Right lobe of liver (tissue), 6 donors: Measurements from ENCODE around the gene MED12L. TPM values are rescaled to one million over a fixed set of nuclear protein-coding genes. Genes with fewer than 3 reads are reported as not detected.

ENCODE experiments used
- ATAC-seq, 4 donors: fragments of 200-7000 bp; cut with Tn5 transposase; one replicate each; pipeline ENCODE4 v1.9.1; 2020; ENCODE audit warnings: mild to moderate bottlenecking in 4 of 4, moderate library complexity in 4 of 4
- DNase-seq, 3 donors: peaks; one replicate each; pipeline ENCODE4 v3.0.0-alpha.2; 2020
- H3K27ac ChIP-seq, 3 donors: fragments of 200-600 bp; one replicate each; pipeline ENCODE4 v1.8.0; 2022
- H3K27me3 ChIP-seq, 2 donors: fragments of 200-600 bp; one replicate each; pipeline ENCODE4 v1.8.0; 2022
- H3K36me3 ChIP-seq, 4 donors: fragments of 200-600 bp; sonication (generic) in 1 of 4; one replicate each; pipeline versions ENCODE4 v1.5.1 to v1.8.0; 2017 to 2022; ENCODE audit warnings: control low read depth in 1 of 4
- H3K4me1 ChIP-seq, 4 donors: fragments of 200-600 bp; sonication (generic) in 1 of 4; one replicate each; pipeline versions ENCODE4 v1.5.1 to v1.8.0; 2017 to 2022; ENCODE audit warnings: control low read depth in 1 of 4
- H3K4me3 ChIP-seq, 3 donors: fragments of 200-600 bp; one replicate each; pipeline ENCODE4 v1.8.0; 2022
- H3K9me3 ChIP-seq, 4 donors: fragments of 200-600 bp; sonication (generic) in 1 of 4; one replicate each; pipeline versions ENCODE4 v1.5.1 to v1.8.0; 2017 to 2022; ENCODE audit warnings: control low read depth in 1 of 4
- CTCF ChIP-seq, 4 donors: fragments of 200-600 bp in 3 of 4; fragments of 450-650 bp in 1 of 4; IDR thresholded peaks; one replicate each; pipeline versions ENCODE4 v1.5.1 to v1.8.0; 2016 to 2022; ENCODE audit warnings: antibody characterized with exemption in 4 of 4, mild to moderate bottlenecking in 2 of 4
- POLR2A ChIP-seq: fragments of 450-650 bp; IDR thresholded peaks from one replicate; pipeline ENCODE4 v1.6.1; 2017; ENCODE audit warnings: antibody characterized with exemption, mild to moderate bottlenecking
- WGBS: methylation state at CpG from one replicate; pipeline ENCODE4 v1.1.6; 2018; ENCODE audit warnings: low coverage, low lambda C conversion rate; ENCODE audit not compliant: insufficient coverage; ENCODE audit errors: missing lambda C conversion rate; 5-methylcytosine and 5-hydroxymethylcytosine counted together
- intact Hi-C, 2 donors: fragments of 100-400 bp; cut with DNase I; formaldehyde crosslinking; loops; one replicate each; pipeline versions ENCODE4 v1.11.2 to v1.14.1; 2022
- total RNA-seq, 6 experiments: library from RNA; depleted of rRNA in 2 of 6; stranded (reverse); fragments of >200 nt in 2 of 6; fragmentation: NEBNext Ultra II Directional in 3 of 6; extraction: Animal tissue kit (Norgen Biotek cat#: 25700) in 3 of 6; gene quantifications; one replicate each; pipeline versions ENCODE4 v1.1.0 to v1.2.4, GENCODE V29; 2016 to 2023
- donor health status: DM: no; HTN: yes; CAD: no.
- donor health status: DM: no; HTN: no; CAD: no.
- donor health status: DM: no; HTN: no; CAD: no.
- donor health status: DM: no; HTN: yes; CAD: no.
- donor health status: DM: no; HTN: yes; CAD: no.

MED12L gene
- total RNA-seq, 6 experiments from 2014 or later: 0.04 to 0.64 (median 0.40) TPM

GRCh38 chr3:151407928-151408327, 322.5 kb downstream of the MED12L start:
- Histone ChIP-seq H3K9me3 (no peaks in the 10 kb centered on the region), H3K36me3 (no peaks in the 10 kb centered on the region), H3K27me3 (no peaks in the 10 kb centered on the region), H3K27ac (no peak overlapping the region), H3K4me3 (no peak overlapping the region), H3K4me1 (no peaks in the 10 kb centered on the region)
- TF ChIP-seq POLR2A: no peak
- TF ChIP-seq CTCF (IDR thresholded peaks at IDR 0.05): no peak
- ATAC-seq: no peak
- intact Hi-C loops: no loop called here
- 83% methylated on average over 2 of the region's 2 CpGs for WGBS
- no peak for DNase-seq

- no peak for DNase-seq
- Histone ChIP-seq H3K4me3 (no peak overlapping the region), H3K36me3 (no peaks in the 10 kb centered on the region), H3K27ac (no peak overlapping the region), H3K27me3 (no peaks in the 10 kb centered on the region), H3K9me3 (no peaks in the 10 kb centered on the region), H3K4me1 (no peaks in the 10 kb centered on the region)
- 88% methylated on average over 3 of the region's 9 CpGs for WGBS
- intact Hi-C loops: no loop called here
- ATAC-seq: no peak
- TF ChIP-seq CTCF (IDR thresholded peaks at IDR 0.05): no peak
- TF ChIP-seq POLR2A: no peak
These were observed 325.6 kb downstream of the MED12L start for GRCh38 chr3:151410891-151411559.

GRCh38 chr3:151412989-151413388, 327.5 kb downstream of the MED12L start:
- Histone ChIP-seq H3K27ac (no peak overlapping the region), H3K4me1 (no peaks in the 10 kb centered on the region), H3K4me3 (no peak overlapping the region), H3K27me3 (no peaks in the 10 kb centered on the region), H3K36me3 (no peaks in the 10 kb centered on the region), H3K9me3 (no peaks in the 10 kb centered on the region)
- ATAC-seq: no peak
- DNase-seq: no peak
- intact Hi-C loops: no loop called here
- 73% methylated on average over 5 of the region's 5 CpGs for whole genome bisulfite sequencing
- TF ChIP-seq POLR2A: no peak
- no peak for TF ChIP-seq CTCF (IDR thresholded peaks at IDR 0.05)

GRCh38 chr3:151415289-151415688, 329.8 kb downstream of the MED12L start:
- H3K27me3 ChIP-seq: no peaks in the 10 kb centered on the region
- WGBS: 19% methylated on average over 1 of the region's 1 CpG
- TF ChIP-seq POLR2A: no peak
- TF ChIP-seq CTCF (IDR thresholded peaks at IDR 0.05): no peak
- intact Hi-C loops: no loop called here
- no peaks in the 10 kb centered on the region for H3K36me3 ChIP-seq
- no peaks in the 10 kb centered on the region for H3K9me3 ChIP-seq
- no peak overlapping the region for H3K4me3 ChIP-seq
- H3K27ac ChIP-seq: no peak overlapping the region
- DNase-seq (no peak), ATAC-seq (no peak)
- no peaks in the 10 kb centered on the region for H3K4me1 ChIP-seq
